GM12892 (cell line): Measurements from ENCODE around the gene ARHGDIG.

Source experiments
- DNase-seq: peaks from one replicate; pipeline ENCODE4 v3.0.0; 2011; ENCODE audit not compliant: insufficient read length
- FAIRE-seq: peaks from 2 replicates; lab custom pipeline; 2011; peaks lifted over from hg19 to GRCh38; lab: Jason Lieb, UNC
- POLR2A ChIP-seq: IDR thresholded peaks from 2 replicates; pipeline ENCODE4 v1.6.1; 2011; ENCODE audit warnings: low read depth, low read length, control low read depth
- POLR2AphosphoS5 ChIP-seq: IDR thresholded peaks from 2 replicates; pipeline ENCODE4 v1.6.1; 2011; ENCODE audit warnings: low read depth, low read length, control low read depth
- TAF1 ChIP-seq: IDR thresholded peaks from 2 replicates; pipeline ENCODE4 v1.6.1; 2011; ENCODE audit warnings: low read depth, mild to moderate bottlenecking, control low read depth, low read length, borderline replicate concordance

Gene ARHGDIG

GRCh38 chr16:275041-275641 lies 5.2 kb upstream of the ARHGDIG start:
- DNase-seq = peak; percentile 45
- TF ChIP-seq POLR2AphosphoS5 (no peak), TAF1 (no peak), POLR2A (no peak)
- FAIRE-seq = no peak

- DNase-seq (no peak), FAIRE-seq (no peak)
Observed at GRCh38 chr16:275786-276232, 4.6 kb upstream of the ARHGDIG start, which contains the start of gene RGS11. TSS of gene RGS11 (minus strand) at chr16:275944. CDS start at chr16:275911, 33 bp downstream.

GRCh38 chr16:276426-277077 lies 3.8 kb upstream of the ARHGDIG start:
- FAIRE-seq (no peak), DNase-seq (no peak)
- no peak for TF ChIP-seq POLR2AphosphoS5
- TF ChIP-seq TAF1 = no peak
- TF ChIP-seq POLR2A = no peak

More at GRCh38 chr16:275786-276232, 4.6 kb upstream of the ARHGDIG start, which contains the start of gene RGS11:
- TF ChIP-seq POLR2A (no peak), POLR2AphosphoS5 (no peak), TAF1 (no peak)

GRCh38 chr16:278863-279366 lies 1.5 kb upstream of the ARHGDIG start:
- TF ChIP-seq TAF1 (no peak), POLR2A (no peak), POLR2AphosphoS5 (no peak)
- FAIRE-seq (peak; percentile 36), DNase-seq (peak; percentile 54)

- FAIRE-seq (no peak), DNase-seq (no peak)
- no peak for TF ChIP-seq POLR2A
- TF ChIP-seq TAF1 = no peak
- TF ChIP-seq POLR2AphosphoS5 = no peak
Observed at GRCh38 chr16:279531-279930, 860 bp upstream of the ARHGDIG start.

GRCh38 chr16:280005-280460 lies 358 bp upstream of the ARHGDIG start:
- FAIRE-seq (no peak), DNase-seq (no peak)
- TF ChIP-seq TAF1 = no peak
- no peak for TF ChIP-seq POLR2A

- TF ChIP-seq POLR2AphosphoS5 (no peak), POLR2A (no peak), TAF1 (no peak)
- DNase-seq (no peak), FAIRE-seq (no peak)
Observed at GRCh38 chr16:280991-281659, 734 bp downstream of the ARHGDIG start.

- no peak for FAIRE-seq
- no peak for TF ChIP-seq TAF1
- no peak for TF ChIP-seq POLR2AphosphoS5
- TF ChIP-seq POLR2A = no peak
- no peak for DNase-seq
Observed at GRCh38 chr16:281660-282255, 1.4 kb downstream of the ARHGDIG start.

- no peak for DNase-seq
- FAIRE-seq = no peak
- no peak for TF ChIP-seq POLR2A
- no peak for TF ChIP-seq POLR2AphosphoS5
- TF ChIP-seq TAF1 = no peak
Observed at GRCh38 chr16:282491-282890, 2.1 kb downstream of the ARHGDIG start.

- TF ChIP-seq POLR2A (no peak), TAF1 (no peak), POLR2AphosphoS5 (no peak)
- no peak for DNase-seq
- FAIRE-seq = no peak
Observed at GRCh38 chr16:283033-283805, 2.8 kb downstream of the ARHGDIG start, which contains the start of gene PDIA2. TSS of gene PDIA2 (plus strand) at chr16:283164. CDS start at chr16:283170, 6 bp downstream.
